GM19328 (cell line): ENCODE data around the gene LSM12.

Experiments used
- ATAC-seq: cut with Tn5 transposase; IDR thresholded peaks from one replicate; pipeline ENCODE4 v1.9.1; 2021; ENCODE audit warnings: mild to moderate bottlenecking, moderate library complexity; ENCODE audit not compliant: unreplicated experiment

Gene LSM12

DNA sequence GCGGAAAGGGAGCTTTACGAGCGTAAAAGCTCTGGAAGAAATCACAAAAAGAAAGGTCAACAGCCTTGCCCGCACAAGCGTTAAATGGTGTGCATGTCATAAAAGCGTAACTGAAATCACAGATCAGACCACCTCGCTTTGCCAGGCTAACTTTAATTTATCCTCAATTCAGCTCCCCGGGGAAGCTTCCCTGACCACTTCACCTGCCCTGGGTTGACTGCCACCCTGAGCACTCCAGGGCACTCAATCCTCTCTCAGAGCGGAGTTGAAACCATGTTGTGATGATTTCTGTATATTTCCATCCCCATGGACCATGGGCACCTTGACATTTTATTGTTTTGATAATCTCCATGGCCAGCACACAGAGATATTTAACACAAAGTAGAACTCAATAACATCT, 78.2 kb downstream of the LSM12 start:
- no peak for ATAC-seq

DNA sequence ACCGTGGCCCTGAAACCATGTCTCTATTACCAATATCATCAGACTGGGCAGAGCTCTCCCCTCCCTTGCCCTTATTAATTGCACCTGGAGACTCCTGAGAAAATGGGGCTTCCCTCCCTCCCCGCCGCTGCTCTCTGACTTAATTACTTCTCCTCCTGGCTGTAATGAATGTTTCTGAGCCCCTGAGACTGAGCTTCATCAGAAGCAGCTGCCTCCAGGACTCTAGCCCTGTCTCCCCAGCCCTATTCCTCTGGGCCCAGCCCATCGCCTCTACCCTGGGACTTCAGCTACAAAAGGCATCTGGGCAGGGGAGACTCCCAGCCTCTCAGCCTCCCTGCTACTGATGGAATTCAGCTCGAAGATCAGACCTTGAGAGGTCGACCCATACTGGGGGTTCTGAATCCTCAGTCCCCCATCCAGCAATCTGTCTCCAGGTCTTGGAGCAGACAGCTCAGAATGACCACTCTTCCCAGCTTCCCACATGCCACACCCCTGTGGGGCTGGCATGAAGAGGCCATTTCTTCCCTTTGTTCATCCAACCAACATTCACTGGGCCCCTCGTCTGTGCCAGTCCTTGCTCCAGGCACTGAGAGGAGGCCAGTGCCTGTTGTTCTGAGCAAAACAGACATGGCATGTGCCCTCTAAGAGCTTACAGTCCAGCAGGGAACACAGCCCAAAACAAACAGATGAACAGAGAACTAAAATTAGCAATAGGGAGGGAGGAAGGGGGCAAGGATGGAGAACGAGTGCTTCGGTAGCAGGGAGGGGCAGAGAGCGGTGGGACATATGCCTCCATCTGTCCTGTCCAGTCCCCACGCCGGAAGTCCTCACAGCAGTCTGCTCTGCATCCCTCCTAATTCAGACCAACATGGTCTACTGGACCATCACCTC, 79.1 kb downstream of the LSM12 start:
- no peak for ATAC-seq

DNA sequence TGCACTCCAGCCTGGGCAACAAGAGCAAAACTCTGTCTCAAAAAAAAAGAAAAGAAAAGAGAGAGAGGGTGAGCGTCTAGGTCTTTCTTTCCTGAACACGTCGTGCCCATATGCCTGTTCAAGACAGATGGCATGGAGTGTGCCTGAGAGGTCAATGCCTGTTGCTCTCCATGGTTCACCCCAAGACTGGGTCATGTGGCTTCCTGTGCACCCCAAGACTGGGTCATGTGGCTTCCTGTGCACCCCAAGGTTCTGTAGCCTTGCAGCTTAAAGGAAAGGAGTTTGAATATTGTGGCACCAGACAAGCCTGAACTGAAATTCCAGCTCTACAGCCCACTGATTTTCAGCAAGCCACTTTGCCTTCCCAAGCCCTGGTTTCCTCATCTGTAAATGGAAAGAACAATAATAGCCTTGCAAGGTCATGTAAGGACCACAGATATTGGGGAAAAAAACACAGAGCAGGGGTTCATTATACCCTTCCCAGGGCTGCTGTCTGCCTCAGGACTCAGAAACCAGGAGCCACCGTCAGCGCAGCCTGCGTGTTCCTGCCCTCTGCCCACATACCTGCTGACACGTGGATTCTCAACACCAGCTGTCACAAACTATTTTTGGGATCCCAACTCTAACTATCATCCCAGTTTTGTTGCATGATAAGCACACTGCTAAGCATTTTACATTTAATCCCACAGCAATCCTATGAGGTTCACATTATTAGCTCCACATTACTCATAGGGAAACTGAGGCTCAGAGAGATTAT, 80.1 kb downstream of the LSM12 start:
- no peak for ATAC-seq

DNA sequence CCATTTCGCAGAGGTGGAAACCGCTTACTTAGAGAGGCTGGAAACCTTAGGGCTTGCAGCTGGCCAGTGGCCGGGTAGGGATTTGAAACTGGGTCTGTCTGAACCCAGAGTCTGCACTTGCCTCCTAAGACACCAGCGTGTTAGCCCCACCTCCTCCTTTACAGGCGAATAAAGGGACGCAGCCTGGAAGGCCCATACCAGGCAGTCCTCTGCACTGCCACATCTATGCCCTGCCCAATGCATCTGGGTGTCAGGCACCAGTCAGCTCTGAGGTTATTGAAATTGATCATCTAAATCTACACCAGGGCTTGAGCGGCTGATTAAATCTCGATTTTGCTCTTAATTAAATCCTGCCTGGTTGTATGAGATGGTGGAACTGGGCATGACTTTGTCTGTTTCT, 82.0 kb downstream of the LSM12 start:
- ATAC-seq, result no peak
